ENCODE measurements around the gene RRP8.

RRP8 gene

DNA sequence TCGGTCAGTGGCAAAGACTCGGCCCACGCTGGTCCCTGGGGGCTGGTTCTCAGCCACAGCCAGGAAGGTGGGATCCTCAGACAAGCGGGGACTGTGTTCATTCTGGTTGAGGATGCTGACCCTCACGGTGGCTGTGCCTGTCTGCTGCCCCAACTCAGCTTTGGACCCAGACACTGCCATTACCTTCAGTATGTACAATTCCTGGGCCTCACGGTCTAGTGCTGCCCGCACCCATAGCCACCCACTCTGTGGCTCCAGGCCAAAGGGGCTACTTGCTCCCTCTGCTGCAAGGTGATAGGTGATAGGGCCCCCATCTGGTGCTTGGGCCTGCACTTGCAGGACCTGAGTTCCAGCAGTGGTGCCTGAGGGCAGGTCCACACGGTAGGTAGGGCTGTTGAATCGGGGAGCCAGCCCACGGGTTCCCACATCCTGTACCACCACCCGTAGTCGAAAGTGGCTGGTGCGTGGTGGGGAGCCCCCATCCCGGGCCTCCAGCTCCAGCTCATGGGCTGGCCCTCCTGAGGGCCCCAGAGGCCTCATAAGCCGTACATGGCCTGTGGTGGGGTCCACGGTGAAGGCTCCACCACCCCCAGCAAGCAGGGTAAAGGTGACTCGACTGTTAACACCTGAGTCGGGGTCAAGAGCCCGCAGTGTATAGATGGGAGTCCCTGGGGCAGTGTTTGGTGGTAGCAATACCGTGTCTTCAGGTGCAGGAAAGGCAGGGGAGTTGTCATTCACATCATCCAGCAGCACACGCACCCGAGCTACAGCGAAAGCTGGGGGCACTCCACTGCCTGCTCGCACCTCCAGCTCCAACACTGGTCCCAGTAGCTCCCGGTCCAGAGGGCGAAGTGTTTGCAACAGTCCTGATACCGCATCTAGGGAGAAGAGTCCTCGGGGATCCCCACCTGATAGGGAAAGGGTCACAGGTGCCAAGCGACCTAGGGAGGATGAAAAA is 29.0 kb upstream of the RRP8 start:
- no peak for DNase-seq (ENCODE audit: insufficient read length, low spot score)
- FAIRE-seq = no peak
- no peak for TF ChIP-seq CTCF (IDR thresholded peaks at IDR 0.05; ENCODE audit: insufficient read depth, missing control alignments)

- FAIRE-seq = no peak
- DNase-seq (ENCODE audit: insufficient read length, low spot score) = no peak
Measured at GRCh38 chr11:6631361-6631890, 28.0 kb upstream of the RRP8 start.

DNA sequence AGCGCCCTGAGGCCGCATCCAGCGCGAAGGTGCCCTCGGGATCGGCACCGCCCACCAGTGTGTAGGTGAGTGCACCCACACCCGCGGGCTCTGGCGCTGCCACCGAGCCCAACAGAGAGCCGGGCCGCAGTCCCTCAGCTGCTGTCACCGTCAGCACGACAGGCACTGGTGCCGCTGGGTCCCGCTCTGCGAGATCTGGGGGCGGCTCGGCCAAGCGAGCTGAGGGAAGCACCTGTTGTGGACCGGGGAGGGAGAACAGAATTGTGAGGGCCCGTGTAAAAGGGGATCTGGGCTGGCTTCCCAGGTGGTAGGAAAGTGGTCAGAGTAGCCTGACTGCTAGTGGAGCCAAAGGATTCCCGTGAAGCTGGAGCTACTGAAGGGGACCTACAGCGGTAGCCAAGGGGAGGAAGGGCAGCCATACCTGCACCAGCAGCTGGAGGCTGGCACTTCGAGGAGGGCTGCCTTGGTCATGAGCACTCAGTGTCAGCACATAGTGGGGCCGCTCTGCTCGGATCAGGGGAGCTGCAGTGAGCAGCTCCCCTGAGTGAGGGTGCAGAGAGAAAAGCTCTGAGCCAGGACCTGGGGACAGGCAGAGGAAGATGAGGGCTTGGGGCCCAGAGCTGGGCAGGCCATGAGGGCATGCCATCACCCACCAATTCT is 27.3 kb upstream of the RRP8 start:
- no peak for DNase-seq (ENCODE audit: insufficient read length, low spot score)
- no peak for FAIRE-seq
- no peak for TF ChIP-seq CTCF (IDR thresholded peaks at IDR 0.05; ENCODE audit: insufficient read depth, missing control alignments)

More at GRCh38 chr11:6631361-6631890, 28.0 kb upstream of the RRP8 start:
- no peak for TF ChIP-seq CTCF (IDR thresholded peaks at IDR 0.05; ENCODE audit: insufficient read depth, missing control alignments)

GRCh38 chr11:6629892-6630631 is 26.6 kb upstream of the RRP8 start:
- FAIRE-seq (no peak), DNase-seq (ENCODE audit: insufficient read length, low spot score) (no peak)
- TF ChIP-seq CTCF (IDR thresholded peaks at IDR 0.05; ENCODE audit: insufficient read depth, missing control alignments) = no peak

DNA sequence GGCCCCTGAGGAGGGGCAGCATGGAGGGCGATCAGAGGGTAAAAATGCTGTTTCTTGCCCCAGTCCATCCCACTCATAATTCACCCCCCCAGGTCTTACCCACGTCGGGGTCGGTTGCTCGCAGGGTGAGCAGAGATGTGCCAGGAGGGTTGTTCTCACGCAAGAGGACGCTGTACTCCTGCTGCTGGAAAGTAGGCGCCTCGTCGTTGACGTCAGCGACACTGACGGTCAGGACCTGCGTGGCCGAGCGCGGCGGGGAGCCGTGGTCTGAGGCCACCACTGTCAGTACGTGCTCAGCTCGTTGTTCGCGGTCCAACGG is 26.1 kb upstream of the RRP8 start:
- FAIRE-seq (no peak), DNase-seq (ENCODE audit: insufficient read length, low spot score) (no peak)
- no peak for TF ChIP-seq CTCF (IDR thresholded peaks at IDR 0.05; ENCODE audit: insufficient read depth, missing control alignments)

DNA sequence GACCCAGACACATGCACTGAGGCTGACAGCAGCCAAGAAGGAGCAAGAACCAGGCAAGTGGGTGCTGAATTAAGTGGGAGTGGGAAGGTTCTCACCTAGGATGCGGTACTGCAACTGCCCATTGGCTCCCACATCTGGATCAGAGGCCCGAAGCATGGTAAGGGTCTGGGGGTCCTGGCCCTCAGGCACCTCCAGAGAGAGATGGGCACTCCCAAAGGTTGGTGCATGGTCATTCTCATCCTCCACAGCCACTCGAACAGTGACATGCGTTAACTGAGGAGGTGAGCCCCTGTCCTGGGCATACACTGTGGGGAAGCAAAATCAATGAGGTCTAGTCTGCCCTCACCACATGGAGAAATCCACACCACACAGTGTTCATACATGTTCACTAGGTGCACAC is 25.1 kb upstream of the RRP8 start:
- no peak for TF ChIP-seq CTCF (IDR thresholded peaks at IDR 0.05; ENCODE audit: insufficient read depth, missing control alignments)
- FAIRE-seq = no peak
- no peak for DNase-seq (ENCODE audit: insufficient read length, low spot score)
